GM12878 (cell line): ENCODE measurements around the gene POLK. TPM values are rescaled to one million over a fixed set of nuclear protein-coding genes. Genes with fewer than 3 reads are reported as not detected.

Source experiments
- ATAC-seq: fragments of 200-7000 bp; cut with Tn5 transposase; 3 replicates; pipeline ENCODE4 v1.9.1; 2020; ENCODE audit warnings: mild to moderate bottlenecking, moderate library complexity
- BruUV-seq: library from RNA; stranded (reverse); fragments of 400-500 nt; replicated peaks from 2 replicates; lab custom pipeline; 2021; lab: Mats Ljungman, UMichigan
- CTCF ChIA-PET: fragments of 300-600 bp; sonication (Branson Sonifier 250); formaldehyde crosslinking; extraction: SDS; loops from one replicate; lab custom pipeline; 2021; ENCODE audit warnings: inconsistent platforms; lab: Yijun Ruan, JAX
- POLR2A ChIA-PET: fragments of 350-600 bp; formaldehyde crosslinking; extraction: SDS; loops from one replicate; lab custom pipeline; 2021; ENCODE audit warnings: inconsistent platforms; lab: Charles Lee
- RAD21 ChIA-PET: fragments of 300-600 bp; sonication (Branson Sonifier 250); formaldehyde crosslinking; loops from one replicate; lab custom pipeline; 2023; ENCODE audit warnings: antibody characterized with exemption; ENCODE audit not compliant: unreplicated experiment; lab: Charles Lee
- SMC1A ChIA-PET: fragments of 300-600 bp; sonication (Branson Sonifier 250); formaldehyde crosslinking; loops from one replicate; lab custom pipeline; 2023; ENCODE audit not compliant: unreplicated experiment, uncharacterized antibody; lab: Charles Lee
- DNase-seq: peaks from one replicate; pipeline ENCODE4 v3.0.0-alpha.2; 2011; ENCODE audit warnings: low read depth, low spot score
- FAIRE-seq: peaks from 3 replicates; lab custom pipeline; 2011; peaks lifted over from hg19 to GRCh38; lab: Jason Lieb, UNC
- H2AFZ ChIP-seq: 2 replicates; pipeline ENCODE4 v1.6.0; 2011; ENCODE audit warnings: low read depth, low read length, control low read depth; ENCODE audit not compliant: control insufficient read depth
- H3K27ac ChIP-seq: 2 replicates; pipeline ENCODE4 v1.5.1; 2011; ENCODE audit warnings: control low read depth; ENCODE audit not compliant: control insufficient read depth, insufficient read depth
- H3K27me3 ChIP-seq, 2 experiments: replicated peaks in 1 of 2; 2 replicates each; pipeline versions ENCODE4 v1.6.0 to v1.6.1; 2011; ENCODE audit warnings: low read length in 1 of 2; ENCODE audit not compliant: control insufficient read depth in 2 of 2, insufficient read depth in 2 of 2
- H3K36me3 ChIP-seq, 2 experiments: 2 replicates each; pipeline ENCODE4 v1.5.1; 2011; ENCODE audit warnings: low read length in 1 of 2; ENCODE audit not compliant: control insufficient read depth in 2 of 2, insufficient read depth in 2 of 2
- H3K4me1 ChIP-seq: 2 replicates; pipeline ENCODE4 v1.6.1; 2011; ENCODE audit warnings: mild to moderate bottlenecking, low read length, moderate library complexity, mixed read lengths; ENCODE audit not compliant: control insufficient read depth, insufficient read depth
- H3K4me2 ChIP-seq: 2 replicates; pipeline ENCODE4 v1.6.0; 2011; ENCODE audit warnings: control low read depth; ENCODE audit not compliant: control insufficient read depth, insufficient read depth
- H3K4me3 ChIP-seq: fragments of 200-600 bp; sonication (generic); 2 replicates; pipeline ENCODE4 v1.5.1; 2016
- H3K79me2 ChIP-seq: 2 replicates; pipeline ENCODE4 v1.6.0; 2011; ENCODE audit warnings: low read length; ENCODE audit not compliant: control insufficient read depth, insufficient read depth
- H3K9ac ChIP-seq: 2 replicates; pipeline ENCODE4 v1.8.0; 2011; ENCODE audit warnings: low read length, control low read depth, mixed read lengths; ENCODE audit not compliant: control insufficient read depth, insufficient read depth
- H3K9me3 ChIP-seq: replicated peaks from 3 replicates; pipeline ENCODE4 v1.5.1; 2011; ENCODE audit warnings: mild to moderate bottlenecking, low read length; ENCODE audit not compliant: control insufficient read depth, insufficient read depth
- H4K20me1 ChIP-seq: 2 replicates; pipeline ENCODE4 v1.6.0; 2011; ENCODE audit not compliant: control insufficient read depth, insufficient read depth
- BCL3 ChIP-seq: IDR thresholded peaks from 2 replicates; pipeline ENCODE4 v1.6.1; 2011; ENCODE audit warnings: borderline replicate concordance, low read depth, mild to moderate bottlenecking, moderate library complexity, low read length; ENCODE audit not compliant: insufficient read depth, poor library complexity, severe bottlenecking
- BCLAF1 ChIP-seq: fragments of 450-650 bp; IDR thresholded peaks from 2 replicates; pipeline ENCODE4 v1.6.1; 2017; ENCODE audit warnings: antibody characterized with exemption, mild to moderate bottlenecking, moderate library complexity
- DPF2 ChIP-seq: fragments of 450-650 bp; IDR thresholded peaks from 2 replicates; pipeline ENCODE4 v1.6.1; 2017; ENCODE audit warnings: mild to moderate bottlenecking
- EZH2 ChIP-seq: IDR thresholded peaks from 2 replicates; pipeline ENCODE4 v1.6.1; 2012; ENCODE audit warnings: low read depth, mild to moderate bottlenecking, control low read depth, inconsistent platforms, low read length, borderline replicate concordance; ENCODE audit not compliant: control insufficient read depth
- RBBP5 ChIP-seq: fragments of 200-600 bp; sonication (generic); conservative IDR thresholded peaks from 2 replicates; pipeline ENCODE4 v1.6.1; 2016
- TAF1 ChIP-seq: IDR thresholded peaks from 2 replicates; pipeline ENCODE4 v1.6.1; 2011; ENCODE audit warnings: mild to moderate bottlenecking, low read depth, low read length, borderline replicate concordance
- WRNIP1 ChIP-seq: IDR thresholded peaks from 2 replicates; pipeline ENCODE4 v1.6.1; 2011; ENCODE audit warnings: low read depth, low read length, improper control_type of control experiment, borderline replicate concordance
- ZNF24 ChIP-seq: fragments of 450-650 bp; IDR thresholded peaks from 2 replicates; pipeline ENCODE4 v1.6.1; 2017; ENCODE audit warnings: antibody characterized with exemption, mild to moderate bottlenecking
- WGBS: methylation state at CpG from one replicate; pipeline ENCODE4 v1.1.6; 2016; ENCODE audit warnings: low lambda C conversion rate; ENCODE audit not compliant: insufficient replicate concordance, insufficient coverage; ENCODE audit errors: missing lambda C conversion rate; 5-methylcytosine and 5-hydroxymethylcytosine counted together
- in situ Hi-C: fragments of 300-500 bp; cut with MboI; formaldehyde crosslinking; loops from 9 replicates; pipeline ENCODE4 v1.14.3; 2018; ENCODE audit warnings: mixed read lengths
- intact Hi-C: fragments of 100-400 bp; cut with micrococcal nuclease; formaldehyde crosslinking; loops from one replicate; pipeline ENCODE4 v1.14.2; 2022; ENCODE audit not compliant: unreplicated experiment
- polyA plus RNA-seq, 11 experiments: library from polyadenylated mRNA; depleted of rRNA in 4 of 11; unstranded in 6 of 11; stranded (reverse) in 5 of 11; fragments of >200 nt; fragmentation: Nextera tagmentation in 4 of 11; fragmentation: Illumina TruSeq in 1 of 11; extraction: Ambion mirVana in 4 of 11; extraction: Trizol in 1 of 11; gene quantifications; 1 replicate in 1 of 11; 2 replicates in 10 of 11; pipeline versions ENCODE4 v1.2.1 to v1.2.3, GENCODE V29; 2011 to 2016; ENCODE audit warnings: inconsistent platforms in 2 of 11, missing spikeins in 2 of 11, low read depth in 1 of 11
- total RNA-seq, 4 experiments: library from RNA; depleted of rRNA in 3 of 4; stranded (reverse); fragments of >200 nt in 3 of 4; fragmentation: Illumina TruSeq in 1 of 4; extraction: Trizol in 1 of 4; gene quantifications; 2 replicates each; pipeline versions ENCODE4 v1.2.1 to v1.2.3, GENCODE V29; 2013 to 2021

Gene POLK
- total and polyA plus RNA-seq, 10 of the 15 experiments (the other 5 are each of a cell fraction or from before 2014, with no cell fraction given), result 10.4 to 47.6 (median 29.0) TPM

GRCh38 chr5:75622564-75622963 is 110.9 kb downstream of the POLK start:
- in situ Hi-C loops (no loop called here), intact Hi-C loops (no loop called here)
- no peaks in the 10 kb centered on the region for H3K79me2 ChIP-seq
- no peak overlapping the region for H3K4me3 ChIP-seq
- H3K27me3 ChIP-seq, result no peaks in the 10 kb centered on the region
- FAIRE-seq, result no peak
- RAD21 ChIA-PET, result no interaction called here
- no peak for DNase-seq
- CTCF ChIA-PET, result interaction anchor here (2.0 kb wide), 1 partner anchor 15 kb away, joined by 7 read pairs; no protein-coding TSS in a partner anchor
- H2AFZ ChIP-seq, result no peak overlapping the region
- H3K9ac ChIP-seq, result no peak overlapping the region
- SMC1A ChIA-PET, result interaction anchor here (0.6 to 0.8 kb wide), 2 partner anchors 15 to 385 kb away, joined by 3 read pairs; no protein-coding TSS in a partner anchor
- BruUV-seq, result no TSS peak
- H3K27ac ChIP-seq, result no peak overlapping the region
- H3K4me2 ChIP-seq, result no peak overlapping the region
- H4K20me1 ChIP-seq, result no peaks in the 10 kb centered on the region
- H3K36me3 ChIP-seq, result no peaks in the 10 kb centered on the region
- ATAC-seq, result no peak
- no peak for TF ChIP-seq BCLAF1
- no peak for TF ChIP-seq WRNIP1
- no peak for TF ChIP-seq EZH2
- TF ChIP-seq TAF1, result no peak
- TF ChIP-seq BCL3, result no peak
- no peak for TF ChIP-seq RBBP5
- no peak for TF ChIP-seq ZNF24
- no peak for TF ChIP-seq DPF2
- POLR2A ChIA-PET, result no interaction called here
- WGBS, result 67% methylated on average over 4 of the region's 4 CpGs
- H3K9me3 ChIP-seq, result no peaks in the 10 kb centered on the region
- H3K4me1 ChIP-seq, result no peaks in the 10 kb centered on the region
